GM21576 (cell line): ENCODE measurements around the gene MRPL54.

Experiments used
- ATAC-seq: cut with Tn5 transposase; IDR thresholded peaks from one replicate; pipeline ENCODE4 v1.9.1; 2021; ENCODE audit warnings: mild to moderate bottlenecking, moderate library complexity; ENCODE audit not compliant: unreplicated experiment

MRPL54 gene

DNA sequence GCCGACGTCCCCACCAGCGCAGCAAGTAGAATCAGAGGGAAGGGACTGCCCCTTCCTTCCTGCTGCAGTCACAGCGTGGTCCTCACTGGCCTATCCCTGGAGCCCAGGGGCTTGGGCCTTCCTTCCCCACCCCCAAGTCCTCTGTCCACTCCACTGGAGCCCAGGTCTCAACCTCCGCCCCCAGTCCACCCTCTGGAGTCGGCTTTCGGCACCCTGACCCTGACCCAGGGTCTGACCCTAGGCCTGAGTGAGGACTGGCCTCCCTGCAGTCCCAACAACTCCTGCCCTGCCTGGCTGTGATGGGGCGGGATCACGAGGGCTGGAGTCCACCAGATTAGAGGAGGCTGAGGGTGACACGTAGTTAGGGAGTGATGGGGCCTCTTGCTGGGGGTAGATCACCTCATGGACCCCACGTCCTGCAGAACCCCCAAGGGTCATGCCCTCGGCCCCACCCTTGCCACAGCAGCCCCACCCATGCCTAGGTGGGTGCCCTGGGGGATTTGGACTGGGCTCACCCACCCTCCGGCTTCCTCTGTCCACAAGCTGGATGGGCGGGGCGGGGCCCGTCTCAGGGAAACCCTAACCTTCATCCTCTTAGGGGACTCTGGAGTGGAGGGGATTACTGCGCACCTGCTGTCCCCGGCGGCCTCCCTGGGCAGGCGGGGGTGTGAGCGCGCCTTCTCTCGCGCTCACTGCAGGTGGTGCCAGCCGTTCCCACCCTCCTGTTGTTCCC, 5.7 kb downstream of the MRPL54 start:
- ATAC-seq = no peak

DNA sequence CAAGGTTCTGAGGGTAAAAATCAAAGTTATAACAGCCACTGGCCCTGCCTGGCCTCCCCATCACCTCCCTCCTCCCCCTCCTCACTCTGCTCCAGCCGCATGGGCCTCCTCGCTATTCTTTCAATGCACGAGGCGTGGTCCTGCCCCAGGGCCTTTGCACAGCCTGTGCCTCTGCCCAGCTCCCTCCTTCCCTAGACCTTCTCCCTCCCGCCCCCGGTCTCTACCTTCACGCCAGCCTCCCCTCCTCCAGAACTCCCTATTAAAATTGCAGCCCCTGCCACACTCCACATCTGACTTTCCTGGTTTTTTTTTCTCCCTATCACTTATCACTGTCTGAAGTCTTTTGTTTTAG, 6.2 kb downstream of the MRPL54 start:
- ATAC-seq = no peak

- no peak for ATAC-seq
Measured at GRCh38 chr19:3769494-3769893, 7.0 kb downstream of the MRPL54 start.

DNA sequence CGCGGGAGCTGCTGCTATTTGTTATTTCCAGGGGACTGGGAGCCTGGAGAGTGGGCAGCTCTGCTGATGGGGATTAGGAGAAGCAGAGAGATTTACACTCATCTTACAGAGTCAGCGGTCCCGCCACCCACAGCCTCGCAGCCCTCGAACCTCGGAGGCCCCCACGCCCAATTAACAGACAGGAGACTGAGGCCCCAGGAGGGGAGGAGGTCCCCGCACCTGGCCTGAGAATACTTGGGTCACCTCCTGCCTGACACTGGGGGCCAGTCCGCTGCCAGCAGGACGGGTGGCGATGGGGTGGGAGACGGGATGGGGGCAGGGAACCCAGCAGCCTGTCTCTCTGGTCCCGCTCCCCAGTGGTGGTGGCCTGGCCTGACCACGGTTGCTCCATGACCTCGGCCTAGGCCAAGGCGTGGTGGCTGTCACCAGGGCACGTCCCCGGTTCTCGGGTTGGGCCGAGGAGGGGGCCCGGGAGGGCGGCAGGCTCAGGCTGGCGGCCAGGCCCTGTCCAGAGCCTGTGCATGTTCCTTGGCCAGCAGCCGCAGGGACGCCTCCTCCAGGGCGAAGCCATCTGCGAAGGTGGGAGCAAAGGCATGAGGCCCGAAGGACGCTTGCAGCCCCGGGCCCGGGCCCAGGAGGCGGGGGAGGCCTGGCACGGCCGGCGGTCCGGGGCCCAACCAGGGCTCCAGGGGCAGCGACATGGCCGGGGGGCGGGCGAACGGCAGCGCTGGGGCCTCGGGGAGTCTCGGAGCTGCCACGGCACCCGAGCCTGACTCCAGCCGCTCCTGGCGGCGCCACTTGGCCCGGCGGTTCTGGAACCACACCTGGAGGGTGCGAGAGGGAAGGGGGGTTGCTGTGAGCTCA, 7.9 kb downstream of the MRPL54 start:
- no peak for ATAC-seq

- ATAC-seq = no peak
Measured at GRCh38 chr19:3771000-3771905, 8.8 kb downstream of the MRPL54 start.

DNA sequence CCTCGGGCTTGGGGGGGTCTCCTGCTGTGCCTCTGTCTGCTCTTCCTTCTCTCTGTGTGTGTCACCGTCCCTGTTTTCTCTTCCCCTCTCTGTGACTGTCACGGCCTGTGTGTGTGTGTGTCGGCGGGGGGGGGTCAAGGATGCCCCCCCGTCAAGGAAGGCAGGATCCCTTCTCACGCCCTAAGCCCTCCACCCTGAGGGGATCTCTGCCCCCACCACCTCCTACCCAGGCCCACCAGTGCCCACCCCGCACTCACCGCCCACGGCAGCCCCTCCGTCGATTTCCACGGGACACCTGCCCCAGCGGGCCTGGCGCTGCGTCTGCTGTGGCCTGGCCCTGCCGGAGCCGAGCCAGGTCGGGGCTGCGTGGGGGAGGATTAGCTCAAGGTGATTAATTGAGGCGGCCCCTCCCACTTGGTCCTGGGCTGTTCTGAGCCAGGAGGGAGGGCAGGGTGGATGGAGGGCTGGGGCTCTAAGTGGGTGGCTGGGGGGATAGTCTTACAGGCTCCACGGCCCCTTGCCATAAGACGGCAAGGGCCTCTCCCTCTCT, 9.5 kb downstream of the MRPL54 start, which contains the start of gene RAX2:
Gene RAX2 (minus strand): TSS at position 323 of the 550 bp plus-strand sequence. CDS start 486 bp downstream, outside the sequence.
- no peak for ATAC-seq

- no peak for ATAC-seq
Measured at GRCh38 chr19:3773814-3774515, 11.5 kb downstream of the MRPL54 start.

DNA sequence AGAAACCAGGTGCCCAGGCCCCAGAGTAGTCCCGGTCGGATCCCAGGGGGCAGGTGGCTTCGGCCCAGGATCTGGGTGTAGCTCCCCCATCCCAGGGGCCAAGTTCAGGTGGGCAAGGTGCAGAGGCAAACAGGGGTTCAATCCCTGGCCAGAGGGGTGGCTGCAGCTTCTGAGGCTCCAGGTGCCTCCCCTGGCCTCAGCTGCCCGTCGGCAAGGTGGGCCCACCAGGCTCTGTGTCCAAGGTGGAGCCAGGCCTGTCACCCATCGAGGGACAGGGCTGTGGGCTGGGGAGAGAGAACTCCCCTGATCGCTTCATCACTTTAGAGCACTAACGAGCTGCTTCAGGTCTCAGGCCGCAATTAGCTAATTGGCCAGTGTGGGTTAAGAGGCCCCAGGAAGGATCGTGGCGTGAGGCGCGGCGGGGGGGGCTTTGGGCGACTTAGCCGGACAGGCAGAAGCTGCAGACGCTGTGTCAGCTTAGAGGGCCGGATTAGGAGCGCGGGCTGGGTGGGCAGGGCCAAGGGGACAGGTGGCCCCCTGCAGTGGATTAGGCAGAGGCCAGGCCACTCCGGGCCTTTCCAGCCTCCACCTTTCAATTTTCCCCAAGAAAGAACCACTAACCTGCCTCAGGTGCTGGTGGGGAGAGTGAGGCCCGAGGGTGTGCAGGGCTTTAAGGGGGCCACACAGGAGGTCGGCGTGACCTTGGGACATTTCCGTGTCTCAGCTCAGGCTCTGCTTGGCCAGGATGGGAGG, 12.3 kb downstream of the MRPL54 start:
- no peak for ATAC-seq

DNA sequence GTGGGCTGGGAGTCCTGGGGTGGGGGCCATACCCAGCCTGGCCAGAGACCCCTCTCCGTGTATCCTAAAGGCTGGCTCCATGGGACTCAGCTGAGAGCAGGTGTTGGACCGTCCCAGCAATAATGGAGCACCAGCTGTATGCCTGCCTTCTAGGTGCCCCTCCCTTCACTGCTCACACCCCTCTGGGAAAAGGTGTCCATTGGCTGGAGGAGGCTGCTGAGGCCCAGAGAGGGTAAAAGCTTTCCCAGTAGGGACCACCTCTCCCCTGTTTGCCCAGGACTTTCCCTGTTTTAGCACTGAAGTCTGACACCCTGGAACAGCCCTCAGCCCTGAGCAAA, 12.9 kb downstream of the MRPL54 start:
- no peak for ATAC-seq

DNA sequence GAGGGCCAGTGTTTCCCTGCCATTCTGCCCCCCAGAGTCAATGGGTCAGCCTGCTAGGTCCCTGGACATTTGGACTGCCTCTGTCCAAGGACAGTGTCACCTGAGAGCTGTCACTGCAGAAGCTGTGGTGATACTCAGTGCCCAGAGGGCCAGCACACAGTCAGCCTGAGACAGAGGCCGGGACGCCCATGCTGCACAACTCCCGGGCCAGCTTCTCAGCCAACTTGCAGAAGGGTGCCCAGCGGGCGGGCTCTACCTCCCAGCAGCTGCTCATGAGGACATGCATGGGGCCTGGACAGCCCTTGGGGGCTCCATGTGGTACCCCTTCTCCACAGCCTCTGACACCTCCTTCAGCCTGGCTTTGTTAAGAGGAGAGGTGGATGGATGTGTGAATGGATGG, 13.3 kb downstream of the MRPL54 start:
- ATAC-seq = no peak

DNA sequence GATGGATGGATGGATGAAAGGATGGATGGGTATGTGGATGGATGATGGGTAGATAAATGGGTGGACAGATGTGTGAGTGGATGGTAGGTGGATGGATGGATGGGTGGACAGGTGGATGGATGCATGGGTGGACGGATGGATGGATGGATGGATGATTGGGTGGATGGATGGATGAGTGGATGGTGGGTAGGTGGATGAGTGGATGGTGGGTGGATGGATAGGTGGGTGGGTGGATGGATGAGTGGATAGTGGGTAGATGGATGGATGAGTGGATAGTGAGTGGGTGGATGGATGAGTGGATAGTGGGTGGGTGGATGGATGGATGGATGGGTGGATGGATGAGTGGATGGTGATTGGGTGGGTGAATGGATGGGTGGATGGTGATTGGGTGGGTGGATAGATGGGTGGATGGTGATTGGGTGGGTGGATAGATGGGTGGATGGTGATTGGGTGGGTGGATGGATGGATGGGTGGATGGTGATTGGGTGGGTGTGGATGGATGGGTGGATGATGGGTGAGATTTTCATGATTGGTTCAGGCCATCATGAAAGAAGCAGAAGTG, 14.1 kb downstream of the MRPL54 start:
- no peak for ATAC-seq

GRCh38 chr19:3778104-3778867, 15.8 kb downstream of the MRPL54 start:
- ATAC-seq = no peak

DNA sequence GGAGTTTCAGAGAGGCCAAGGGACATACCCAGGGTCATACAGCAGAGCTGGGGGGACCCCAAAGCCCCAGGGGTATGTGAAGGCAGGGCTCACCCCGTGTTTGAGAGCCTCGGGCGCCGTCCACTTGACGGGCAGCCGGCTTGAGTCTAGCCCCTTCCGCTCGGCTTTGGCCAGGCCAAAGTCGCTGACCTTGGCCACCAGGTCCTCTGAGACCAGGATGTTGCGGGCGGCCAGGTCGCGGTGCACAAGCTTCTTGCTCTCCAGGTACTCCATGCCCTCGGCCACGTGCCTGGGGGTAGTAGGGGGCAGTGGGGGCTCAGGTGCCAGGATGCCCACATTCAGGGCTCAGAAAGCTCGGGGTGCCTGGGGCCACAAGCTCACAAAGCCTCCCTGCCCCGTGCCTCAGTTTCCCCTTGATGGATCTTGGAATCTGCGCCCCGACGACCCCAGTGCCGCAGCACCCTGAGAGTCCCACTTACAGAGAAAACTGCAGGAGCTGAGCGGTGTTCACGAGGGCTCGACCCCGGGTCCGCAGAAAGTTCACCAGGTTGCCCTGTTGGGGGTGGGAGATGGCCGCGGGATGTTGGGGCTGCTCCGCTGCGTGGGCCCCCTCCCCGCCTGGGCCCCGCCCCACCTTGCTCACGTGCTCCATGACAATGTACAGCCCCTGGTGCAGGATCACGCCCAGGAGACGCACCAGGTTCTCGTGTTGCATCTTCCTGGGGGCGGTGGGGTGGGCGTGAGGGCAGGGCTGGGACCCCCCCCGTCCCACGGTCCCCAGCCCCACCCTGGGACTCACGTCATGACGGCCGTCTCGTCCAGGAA, 16.6 kb downstream of the MRPL54 start:
- no peak for ATAC-seq

DNA sequence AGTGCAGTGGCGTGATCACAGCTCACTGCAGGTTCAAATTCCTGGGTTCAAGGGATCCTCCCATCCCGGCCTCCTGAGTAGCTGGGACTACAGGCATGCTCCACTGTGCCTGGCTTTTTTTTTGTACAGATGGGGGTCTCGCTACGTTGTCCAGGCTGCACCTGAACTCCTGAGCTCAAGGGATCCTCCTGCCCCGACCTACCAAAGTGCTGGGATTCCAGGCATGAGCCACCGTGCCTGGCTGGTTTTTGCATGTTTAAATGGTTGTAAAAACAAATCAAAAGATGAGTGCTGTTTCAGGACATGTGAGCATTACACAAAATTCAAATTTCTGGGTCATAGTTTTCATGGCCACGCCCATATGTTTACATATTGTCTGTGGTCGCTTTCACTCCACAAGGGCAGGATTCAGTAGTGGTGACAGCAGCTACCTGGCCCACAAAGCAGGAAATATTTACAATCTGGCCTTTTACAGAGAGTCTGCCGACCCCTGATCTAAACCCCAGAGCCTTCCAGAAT, 18.4 kb downstream of the MRPL54 start:
- ATAC-seq = no peak

DNA sequence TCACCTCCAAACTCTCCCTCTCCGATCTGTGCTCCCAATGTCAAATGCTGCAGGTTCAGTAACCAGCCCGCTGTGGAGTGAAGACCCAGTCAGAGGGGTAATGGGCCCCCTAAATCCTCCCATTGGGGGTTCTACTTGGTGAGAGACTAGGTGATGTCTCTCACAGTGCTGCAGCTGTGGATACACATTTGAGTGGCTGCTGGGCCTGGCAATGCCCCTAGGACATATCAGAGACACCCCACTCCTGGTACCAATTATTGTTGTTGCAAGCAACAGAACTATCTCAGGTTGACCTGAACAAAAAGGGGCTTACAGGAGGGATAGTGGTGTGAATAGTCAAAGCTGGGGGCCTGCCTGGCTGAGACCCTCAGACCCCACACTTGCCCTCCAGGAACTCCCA, 19.1 kb downstream of the MRPL54 start:
- ATAC-seq = no peak

- no peak for ATAC-seq
Measured at GRCh38 chr19:3782330-3782729, 19.8 kb downstream of the MRPL54 start.

DNA sequence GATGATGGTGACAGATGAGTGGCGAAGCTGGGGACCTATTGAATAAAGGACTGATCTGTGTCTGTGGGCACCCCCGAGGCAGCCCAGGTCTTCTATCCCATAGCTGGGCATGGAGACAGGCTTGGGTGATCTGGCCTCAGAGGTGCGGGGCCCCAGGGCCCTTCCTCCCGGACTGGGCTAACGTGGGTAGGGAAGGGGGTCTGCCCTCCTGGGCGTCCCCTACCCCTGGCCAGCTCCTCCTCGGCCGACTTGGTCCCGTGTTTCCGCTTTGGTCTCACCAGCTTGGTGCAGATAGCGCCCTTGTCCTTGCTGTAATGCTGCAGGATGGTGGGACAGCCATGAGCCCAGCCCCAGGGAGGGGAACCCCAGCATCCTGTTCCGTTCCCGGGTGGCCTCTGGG, 20.4 kb downstream of the MRPL54 start:
- ATAC-seq = no peak
